GM19397 (cell line): ENCODE results near the gene WSB1.
"Not testable (repeated sequence)": the region's sequence is repeated elsewhere in the genome, so short reads cannot be mapped to it uniquely, and the experiment has no call there.

ENCODE experiments used
- ATAC-seq: cut with Tn5 transposase; IDR thresholded peaks from one replicate; pipeline ENCODE4 v1.9.1; 2021; ENCODE audit warnings: mild to moderate bottlenecking, moderate library complexity; ENCODE audit not compliant: unreplicated experiment

The WSB1 gene

DNA sequence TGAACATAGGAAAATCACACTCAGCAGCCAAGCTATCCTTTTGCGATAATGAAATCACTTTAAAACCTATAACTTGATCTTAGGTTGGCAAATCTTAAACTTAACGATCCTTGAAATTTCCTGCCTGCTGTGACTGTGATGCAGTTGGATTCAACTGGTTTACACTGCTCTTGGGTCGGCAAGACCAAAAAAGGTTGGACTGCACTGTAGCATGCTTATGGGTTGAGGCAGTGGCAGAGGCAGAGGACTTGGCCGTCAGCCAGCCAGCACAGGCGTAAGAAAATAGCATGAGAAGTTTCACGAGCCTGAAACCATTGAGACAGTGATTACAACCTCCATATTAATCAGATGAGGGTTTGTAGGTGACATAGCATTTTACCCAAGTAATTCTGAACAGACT lies 21.4 kb downstream of the WSB1 start:
- ATAC-seq: no peak

DNA sequence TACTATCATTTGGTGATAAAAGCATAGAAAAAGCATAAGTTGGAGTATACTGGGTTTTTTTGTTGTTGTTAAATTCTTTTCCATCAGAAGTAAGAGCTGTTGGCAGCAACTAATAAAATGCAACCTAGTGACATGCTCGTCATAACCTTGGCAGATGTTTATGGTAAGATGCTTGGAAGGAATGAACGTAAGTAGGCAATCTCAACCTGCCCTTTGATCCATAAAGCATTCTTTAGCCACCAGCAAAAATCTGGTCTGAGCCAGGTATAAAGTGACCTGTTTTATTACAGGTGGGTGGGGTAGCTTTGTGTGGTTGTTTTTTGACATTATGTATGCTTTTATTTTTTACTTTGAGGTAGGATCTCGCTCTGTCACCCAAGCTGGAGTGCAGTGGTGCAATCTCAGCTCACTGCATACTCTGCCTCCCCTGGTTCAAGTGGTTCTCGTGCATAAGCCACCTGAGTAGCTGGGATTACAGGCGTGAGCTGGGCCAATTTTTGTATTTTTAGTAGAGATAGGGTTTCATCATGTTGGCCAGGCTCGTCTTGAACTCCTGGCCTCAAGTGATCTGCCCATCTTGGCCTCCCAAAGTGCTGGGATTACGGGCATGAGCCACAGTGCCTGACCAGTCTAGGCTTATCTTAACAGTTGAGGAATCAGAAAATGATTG lies 22.0 kb downstream of the WSB1 start:
- no peak for ATAC-seq

DNA sequence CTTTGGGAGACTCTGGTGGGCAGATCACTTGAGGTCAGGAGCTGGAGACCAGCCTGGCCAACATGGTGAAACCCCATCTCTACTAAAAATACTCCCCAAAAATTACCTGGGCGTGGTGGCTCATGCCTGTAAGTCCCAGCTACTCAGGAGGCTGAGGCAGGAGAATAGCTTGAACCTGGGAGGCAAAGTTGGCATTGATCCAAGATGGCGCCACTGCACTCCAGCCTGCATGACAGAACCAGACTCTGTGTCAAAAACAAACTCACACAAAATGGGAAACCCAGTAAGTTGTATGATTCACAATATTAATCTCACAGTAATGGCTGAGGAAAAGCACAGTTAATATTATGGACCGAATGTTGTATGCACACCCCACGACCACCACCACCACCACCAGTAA lies 24.3 kb downstream of the WSB1 start:
- no peak for ATAC-seq

DNA sequence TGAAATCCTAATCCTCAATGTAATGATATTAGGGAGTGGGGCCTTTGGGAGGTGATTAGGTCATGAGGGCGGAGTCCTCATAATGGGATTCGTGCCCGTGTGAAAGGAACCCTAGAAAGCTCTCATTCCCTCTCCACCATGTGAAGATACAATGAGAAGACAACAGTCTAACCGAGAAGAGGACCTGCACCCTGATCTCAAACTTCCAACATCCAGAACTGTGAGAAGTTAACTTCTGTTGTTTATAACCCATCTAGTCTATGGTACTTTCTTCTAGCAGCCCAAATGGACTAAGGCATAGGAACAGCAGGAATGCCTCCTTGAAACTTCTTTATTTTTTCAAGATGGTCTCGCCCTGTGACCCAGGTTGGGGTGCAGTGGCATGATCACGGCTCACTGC lies 24.7 kb downstream of the WSB1 start:
- no peak for ATAC-seq

DNA sequence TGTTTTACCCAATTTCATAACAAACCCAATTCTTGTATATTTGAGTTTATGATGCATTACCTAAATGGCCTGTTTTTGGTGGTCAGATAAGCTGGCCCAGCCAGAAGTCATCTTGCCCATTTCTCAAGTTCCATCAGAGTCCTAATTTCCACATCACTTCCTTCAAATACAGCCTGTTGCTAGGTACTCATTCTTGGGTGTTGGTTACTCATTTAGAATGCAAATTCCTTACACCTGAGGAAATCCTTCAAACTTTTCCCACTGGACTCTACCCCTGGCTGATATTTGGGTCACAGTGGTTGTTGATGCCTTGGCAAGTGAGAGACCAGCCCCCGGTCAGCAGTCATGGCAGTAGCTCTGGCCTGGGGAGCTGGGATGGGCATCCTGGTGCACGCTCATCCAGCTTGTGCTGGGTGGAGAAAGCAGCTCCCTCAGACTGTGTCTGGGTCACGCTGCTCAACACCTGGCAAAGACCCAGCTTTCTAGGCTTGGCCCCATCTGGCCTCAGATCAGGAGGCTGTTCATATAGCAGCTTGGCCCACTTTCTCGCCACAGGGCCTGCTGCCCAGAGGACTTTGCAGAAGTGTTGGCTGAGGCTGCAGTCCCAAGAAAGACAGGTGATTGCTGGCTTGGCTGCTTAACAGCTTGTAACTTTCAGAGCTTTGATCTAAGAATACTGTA lies 25.8 kb downstream of the WSB1 start:
- no peak for ATAC-seq

DNA sequence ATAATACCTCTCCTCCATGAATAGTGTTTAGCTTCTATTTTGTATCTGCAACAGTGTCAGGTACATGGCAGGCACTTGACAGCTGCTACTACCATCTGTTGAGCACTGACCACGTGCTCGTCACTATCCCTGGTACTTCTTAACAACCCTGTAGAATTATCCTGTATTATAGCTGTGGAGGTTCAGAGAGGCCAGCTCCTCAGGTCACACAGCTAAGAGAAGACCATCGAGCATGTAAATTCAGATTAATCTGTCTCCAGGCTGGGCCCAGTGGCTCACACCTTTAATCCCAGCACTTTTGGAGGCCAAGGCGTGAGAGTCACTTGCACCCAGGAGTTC lies 26.3 kb downstream of the WSB1 start:
- ATAC-seq: no peak

DNA sequence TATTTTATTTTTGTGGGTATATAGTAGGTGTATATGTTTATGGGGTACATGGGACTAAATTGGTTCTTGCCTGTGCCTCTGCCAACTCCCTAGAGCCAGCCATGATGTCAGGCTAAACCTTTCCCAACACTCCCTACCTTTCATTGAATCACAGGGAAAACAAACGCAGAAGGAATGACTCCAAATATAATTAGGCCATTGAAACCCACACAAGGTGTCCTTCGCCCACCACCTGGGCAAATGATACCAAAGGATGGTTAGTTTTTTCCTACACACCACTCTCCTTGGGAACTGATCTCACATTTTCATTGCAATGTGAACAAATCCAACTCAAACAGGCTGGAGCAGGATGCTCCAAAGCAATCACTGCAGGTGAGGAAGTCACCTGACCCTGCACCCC lies 27.5 kb downstream of the WSB1 start:
- no peak for ATAC-seq

DNA sequence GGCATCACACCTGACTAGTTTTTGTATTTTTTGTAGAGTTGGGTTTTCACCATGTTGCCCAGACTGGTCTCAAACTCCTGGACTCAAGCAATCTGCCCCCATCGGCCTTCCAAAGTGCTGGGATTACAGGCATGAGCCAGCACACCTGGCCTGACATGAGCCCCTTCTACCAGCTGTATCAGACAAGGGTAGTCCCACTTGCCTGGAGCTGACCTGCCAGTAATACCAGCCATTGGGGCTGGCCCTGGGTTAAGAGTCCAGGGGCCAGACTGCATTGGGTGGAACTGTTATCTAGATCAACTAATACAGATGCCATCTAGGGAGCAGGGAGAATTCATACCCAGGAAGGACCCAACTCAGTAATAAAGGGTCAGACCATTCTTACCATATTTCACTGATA lies 28.1 kb downstream of the WSB1 start:
- ATAC-seq: no peak

DNA sequence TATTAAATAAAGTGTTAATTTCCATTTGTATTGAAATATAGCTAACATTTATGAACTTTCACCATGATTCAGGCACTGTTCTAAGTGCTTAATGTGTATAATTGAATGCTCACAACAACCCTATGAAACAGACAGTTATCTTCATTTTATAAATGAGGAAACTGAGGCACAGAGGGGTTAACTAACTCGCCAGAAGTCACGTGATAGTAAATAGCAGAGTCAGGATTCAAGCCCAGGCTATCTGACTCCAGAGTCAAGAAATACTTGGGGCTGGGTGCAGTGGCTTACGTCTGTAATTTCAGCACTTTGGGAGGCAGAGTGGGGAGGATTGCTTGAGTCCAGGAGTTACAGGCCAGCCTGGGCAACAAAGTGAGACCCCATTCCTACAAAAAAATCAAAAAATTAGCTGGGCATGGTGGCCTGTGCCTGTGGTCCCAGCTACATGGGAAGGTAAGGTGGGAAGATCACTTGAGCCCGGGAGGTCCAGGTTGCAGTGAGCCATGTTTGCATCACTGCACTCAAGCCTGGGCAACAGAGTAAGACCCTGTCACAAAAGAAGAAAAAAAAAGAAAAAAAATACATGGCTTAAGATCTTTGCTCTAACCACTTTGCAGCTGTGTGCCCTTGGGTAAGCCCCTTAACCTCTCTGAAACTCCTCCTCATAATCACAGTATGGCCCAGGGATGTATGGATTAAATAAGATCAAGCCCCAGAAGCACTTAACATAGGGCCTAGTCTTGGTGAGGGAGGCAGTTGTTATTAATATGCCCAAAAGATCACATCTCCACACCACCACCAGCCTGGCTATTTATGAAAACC lies 29.0 kb downstream of the WSB1 start:
- no peak for ATAC-seq

DNA sequence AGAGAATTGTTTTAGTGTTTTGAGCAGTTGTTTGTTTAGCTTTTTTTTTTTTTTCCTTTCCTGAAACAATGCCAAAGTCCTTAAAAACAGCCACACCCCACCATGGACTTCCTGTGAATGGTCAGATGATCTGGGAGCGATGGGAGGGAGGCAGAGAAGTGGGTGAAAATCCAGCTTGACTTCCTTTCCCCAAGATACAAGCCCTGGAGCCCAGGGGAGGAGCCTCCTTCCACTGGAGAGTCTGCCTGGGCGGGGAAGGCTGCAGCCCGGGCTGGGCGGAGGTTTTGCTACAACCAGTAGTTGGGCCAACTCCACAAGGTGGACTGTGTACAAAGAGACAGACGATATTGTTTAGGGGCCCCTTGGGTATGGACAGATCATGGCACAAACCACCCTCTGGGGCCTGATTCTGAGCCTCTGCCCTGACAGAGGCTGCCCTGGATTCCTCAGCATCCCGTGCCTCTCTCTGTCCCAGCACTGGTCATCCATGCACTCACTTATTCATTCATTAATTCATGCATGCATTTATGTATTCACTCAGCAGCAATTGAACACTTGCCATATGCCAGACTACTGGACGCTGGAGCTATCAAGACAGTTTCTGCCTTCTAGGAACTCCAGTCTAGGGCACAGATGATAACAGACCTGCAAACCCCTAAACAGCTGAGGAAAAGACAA lies 29.8 kb downstream of the WSB1 start:
- ATAC-seq: no peak

DNA sequence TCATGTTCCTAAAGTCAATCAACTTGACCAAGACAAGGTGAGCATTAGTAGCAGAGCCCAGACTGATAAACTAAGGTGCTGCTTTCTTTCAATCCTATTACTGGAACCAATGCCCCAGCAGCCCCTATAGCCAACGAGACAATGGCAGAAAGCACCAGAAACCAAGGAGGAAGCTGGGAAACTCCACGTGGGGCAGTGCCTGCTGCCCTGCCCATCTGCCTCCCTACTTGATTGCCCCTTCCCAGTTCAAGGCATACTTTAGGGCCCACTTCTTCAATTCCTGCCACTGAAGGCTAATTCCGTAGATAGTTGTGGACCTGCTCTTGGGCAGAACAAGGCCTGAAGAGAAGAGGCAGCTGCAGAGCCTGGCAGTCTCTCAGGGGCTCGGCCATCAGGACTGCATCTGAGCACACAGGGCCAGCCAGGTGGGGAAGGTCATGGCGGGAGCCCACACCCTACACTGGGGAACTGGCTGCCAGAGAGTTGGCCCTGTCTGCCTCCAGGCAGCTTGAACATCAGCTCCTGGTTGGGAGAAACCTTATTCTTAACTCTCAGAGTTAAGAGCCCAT lies 30.9 kb downstream of the WSB1 start:
- ATAC-seq: no peak

DNA sequence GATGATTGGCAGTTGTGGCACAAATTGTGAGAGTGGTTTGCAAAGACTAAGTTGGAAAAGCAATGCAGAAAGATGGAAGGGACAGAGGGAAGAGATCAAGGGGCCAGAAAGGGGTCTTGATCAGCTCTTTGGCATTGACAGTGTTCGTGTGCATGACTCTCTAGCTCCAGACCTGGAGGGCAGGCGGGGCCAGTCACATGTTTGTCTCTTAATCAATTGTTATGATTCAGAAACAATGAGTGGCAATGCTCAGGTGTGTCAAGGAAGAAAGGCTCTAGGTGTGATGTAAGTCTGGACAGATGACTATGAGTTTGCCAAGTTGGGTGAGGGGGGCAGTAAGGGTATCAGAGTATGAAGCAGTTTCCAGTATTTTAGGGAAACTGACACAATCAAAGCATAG lies 32.1 kb downstream of the WSB1 start:
- no peak for ATAC-seq

DNA sequence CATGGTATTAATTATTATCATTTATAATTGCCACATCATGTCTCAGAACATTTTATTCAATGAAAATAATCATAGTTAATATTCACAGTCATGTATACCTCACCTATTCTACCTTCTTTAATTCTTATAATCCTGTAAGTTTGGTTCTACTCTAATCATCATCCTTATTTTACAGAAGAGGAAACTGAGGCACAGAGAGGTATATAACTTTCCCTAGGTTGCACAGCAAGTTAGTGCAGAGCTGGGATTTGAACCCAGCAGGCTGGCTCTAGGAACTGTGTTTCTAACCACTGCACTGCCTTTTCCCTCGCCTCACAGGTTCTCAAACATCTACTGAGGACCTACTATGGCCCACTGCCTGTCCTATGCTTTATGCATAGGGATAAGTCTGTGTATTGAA lies 32.7 kb downstream of the WSB1 start:
- ATAC-seq: no peak

DNA sequence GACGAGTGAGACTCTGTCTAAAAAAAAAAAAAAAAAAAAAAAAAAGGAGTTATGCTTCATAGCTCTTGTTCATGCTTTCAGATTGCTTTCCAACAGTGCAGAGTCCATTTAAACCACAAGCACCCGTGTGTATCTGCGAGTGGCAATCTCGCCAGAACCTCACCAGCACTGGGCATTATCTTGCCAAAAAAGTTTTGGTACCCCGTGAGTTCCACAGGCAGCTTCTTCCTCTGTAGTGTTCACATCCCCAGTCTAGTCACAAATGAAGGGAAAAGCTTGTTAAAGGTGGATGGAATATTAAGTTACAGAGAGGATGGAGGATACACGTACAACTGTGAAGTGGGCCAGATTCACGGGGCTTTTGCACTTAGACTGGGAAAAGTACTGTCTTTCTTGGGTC lies 33.5 kb downstream of the WSB1 start:
- ATAC-seq: no peak

DNA sequence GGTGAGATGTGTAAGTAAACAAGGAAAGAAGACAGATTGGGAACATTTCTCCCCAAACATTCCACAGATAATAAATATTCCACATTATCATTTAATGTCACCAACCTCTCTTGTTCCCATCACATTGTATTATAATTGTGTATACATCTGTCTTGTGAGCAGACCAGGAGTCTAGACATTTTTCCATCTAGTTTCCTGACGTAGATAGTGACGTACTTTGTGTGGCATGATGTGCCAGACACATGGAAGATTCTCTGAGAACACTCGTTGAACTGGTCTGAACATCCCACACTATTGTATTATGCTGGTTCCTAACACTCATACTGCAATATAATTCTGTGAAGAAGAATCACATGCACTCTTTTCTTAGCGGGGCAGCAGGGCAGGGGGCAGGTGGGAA lies 34.0 kb downstream of the WSB1 start:
- no peak for ATAC-seq

DNA sequence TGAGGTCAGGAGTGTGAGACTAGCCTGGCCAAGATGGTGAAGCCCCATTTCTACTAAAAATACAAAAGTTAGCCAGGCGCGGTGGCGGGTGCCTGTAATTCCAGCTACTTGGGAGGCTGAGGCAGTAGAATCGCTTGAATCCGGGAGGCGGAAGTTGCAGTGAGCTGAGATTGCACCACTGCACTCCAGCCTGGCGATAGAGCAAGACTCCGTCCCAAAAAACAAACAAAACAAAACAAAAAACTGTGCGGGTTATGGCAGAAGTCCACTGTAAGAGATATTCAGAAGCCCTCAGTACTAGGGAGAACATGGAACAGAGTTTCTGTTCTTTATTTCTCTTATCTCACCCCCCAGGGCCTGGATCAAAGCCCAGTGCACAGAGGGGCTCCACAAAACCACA lies 34.8 kb downstream of the WSB1 start:
- ATAC-seq: not testable (repeated sequence)

DNA sequence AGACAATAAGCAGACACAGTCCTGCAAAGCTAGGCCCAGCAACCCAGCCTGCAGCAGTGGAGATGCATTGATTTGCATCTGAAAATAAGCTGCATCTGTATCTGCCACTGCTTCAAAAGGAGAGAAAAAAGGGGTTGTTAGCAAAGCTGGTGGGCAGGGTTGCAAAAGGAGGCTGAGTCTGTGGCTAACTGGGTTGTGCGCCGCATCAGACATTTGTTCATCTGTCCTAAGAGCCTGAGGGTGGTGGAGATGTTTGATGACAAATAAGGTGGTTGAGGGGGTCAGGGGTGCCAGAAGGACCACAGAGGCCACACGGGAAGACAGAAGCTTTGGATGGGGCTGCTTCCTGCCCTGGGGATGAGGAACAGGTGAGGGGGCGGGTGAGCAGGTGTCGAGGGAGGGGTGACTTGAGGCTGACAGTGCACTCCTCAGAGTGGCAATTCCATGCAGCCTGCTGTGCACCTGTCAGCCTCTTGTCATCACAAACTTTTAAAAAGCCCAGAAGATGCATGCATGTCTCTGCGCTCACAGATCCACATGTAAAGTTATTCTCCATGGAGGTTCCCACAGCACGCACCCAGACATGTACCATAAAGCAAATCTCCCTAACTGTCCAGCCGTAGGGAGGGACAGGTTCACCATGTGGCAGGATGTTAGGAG lies 35.4 kb downstream of the WSB1 start:
- ATAC-seq: no peak

DNA sequence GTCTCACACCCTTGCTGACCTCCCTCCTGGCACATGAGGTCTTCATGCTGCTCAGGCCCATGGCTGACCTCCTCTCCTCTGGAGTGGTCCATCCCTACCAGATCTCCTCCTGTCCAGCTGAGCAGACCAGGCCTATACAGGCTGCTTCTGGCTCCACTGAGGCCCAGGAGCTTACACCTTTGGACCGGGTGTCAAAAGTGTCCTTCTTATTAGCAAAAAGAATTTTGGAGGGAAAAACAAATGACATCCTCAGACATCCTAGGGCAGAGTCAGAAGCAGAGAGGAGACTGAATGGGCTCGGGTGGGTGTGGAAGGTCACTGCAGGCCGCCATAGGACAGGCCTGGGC lies 38.1 kb downstream of the WSB1 start:
- ATAC-seq: no peak

DNA sequence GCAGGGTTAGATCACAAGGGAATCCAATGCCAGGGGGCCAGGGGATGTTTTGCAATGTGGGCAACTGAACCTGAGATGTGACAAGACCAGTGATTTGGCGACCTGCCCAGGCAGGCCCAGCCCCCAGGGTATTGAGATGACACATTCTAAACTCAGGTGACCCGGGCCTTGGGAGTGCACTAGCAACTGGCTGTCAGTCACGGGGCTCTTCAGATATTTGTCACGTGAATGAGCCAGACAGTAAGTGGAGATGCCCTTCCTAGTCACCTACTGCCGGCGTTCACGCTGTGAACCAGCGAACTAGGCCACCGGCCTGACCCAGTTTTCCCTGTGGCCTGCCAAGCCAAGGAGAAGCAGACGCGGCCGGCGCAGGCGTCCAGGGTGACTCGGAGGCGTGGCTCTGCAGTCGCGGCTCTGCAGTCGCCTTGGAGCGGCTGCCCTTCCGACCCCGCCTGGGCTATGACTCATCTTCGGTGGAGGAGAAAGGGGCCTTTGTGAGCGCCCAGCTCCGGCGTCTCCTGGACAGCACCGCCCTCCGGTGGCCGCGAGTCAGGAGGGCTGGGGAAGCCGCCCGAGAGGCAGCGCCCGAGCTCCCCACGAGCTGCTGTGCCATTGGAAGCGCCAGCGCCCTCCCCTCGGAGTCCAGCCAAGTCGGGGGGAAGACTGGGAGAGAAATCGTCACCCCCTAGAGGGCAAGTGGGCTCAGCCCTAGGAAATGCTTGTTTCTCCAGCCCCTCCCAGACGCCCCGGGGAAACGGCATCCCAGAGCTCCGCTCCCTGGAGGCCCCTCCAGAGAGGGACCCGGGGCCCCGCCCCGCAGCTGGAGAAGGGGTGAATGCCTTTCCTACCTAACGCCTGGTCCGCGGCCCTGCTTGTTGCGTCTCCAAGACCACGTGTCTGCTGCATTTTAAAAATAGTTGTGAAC lies 38.8 kb downstream of the WSB1 start:
- peak; percentile 88 for ATAC-seq
